Measurements from ENCODE around the gene HNRNPA3. TPM values are rescaled to one million over a fixed set of nuclear protein-coding genes. Genes with fewer than 3 reads are reported as not detected.

Gene HNRNPA3
- total and polyA plus RNA-seq, 2 of the 13 experiments (the other 11 are each of a cell fraction or from before 2014, with no cell fraction given): 73.3 to 97.7 TPM

DNA sequence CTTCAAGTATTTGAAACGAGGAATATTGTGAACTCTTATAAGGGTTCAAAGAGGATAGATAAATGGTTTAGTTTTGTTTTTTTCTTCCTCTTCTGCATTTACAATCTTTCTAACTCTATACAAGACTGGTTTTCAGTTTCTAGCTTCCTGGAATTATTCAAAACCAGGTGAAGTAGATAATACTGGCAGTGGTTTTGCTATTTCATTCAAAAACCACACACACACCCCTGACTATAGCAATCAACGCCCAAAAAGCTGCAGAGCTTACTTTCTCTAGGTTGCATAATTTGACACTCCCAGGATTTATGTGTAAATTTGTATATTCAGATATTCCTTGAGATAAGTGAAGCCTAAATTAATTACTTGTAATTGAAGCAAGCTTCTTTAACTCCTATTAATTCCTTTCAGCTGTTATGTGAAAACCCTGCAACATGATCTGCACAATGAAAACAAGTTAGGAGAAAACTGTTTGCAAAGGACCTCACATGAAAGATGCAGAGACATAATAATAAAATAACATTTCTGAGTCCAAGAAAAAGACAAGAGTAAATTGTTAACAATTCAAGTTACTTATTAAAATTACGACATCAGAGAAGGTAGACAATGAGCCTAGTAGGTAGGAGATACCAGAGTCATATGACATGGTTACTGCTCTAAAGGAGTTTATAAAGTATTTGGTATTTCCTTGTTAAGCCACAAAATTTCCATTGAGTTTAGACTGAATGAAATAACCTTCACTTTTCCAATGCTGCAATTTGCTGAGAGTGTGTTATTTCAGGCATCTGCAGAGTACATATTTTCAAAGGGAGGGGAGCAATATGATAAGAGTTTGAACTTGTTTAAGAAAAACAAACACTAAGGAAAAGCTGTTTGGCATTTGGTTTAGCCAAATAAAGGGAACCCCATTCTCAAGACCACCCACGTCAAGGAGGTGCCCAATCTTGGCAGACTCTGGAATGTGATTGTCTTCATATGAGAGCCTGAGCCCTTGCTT is 53.5 kb downstream of the HNRNPA3 start (continued):
- TF ChIP-seq, protein P1, sequence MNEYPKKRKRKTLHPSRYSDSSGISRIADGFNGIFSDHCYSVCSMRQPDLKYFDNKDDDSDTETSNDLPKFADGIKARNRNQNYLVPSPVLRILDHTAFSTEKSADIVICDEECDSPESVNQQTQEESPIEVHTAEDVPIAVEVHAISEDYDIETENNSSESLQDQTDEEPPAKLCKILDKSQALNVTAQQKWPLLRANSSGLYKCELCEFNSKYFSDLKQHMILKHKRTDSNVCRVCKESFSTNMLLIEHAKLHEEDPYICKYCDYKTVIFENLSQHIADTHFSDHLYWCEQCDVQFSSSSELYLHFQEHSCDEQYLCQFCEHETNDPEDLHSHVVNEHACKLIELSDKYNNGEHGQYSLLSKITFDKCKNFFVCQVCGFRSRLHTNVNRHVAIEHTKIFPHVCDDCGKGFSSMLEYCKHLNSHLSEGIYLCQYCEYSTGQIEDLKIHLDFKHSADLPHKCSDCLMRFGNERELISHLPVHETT (CRISPR knock-in tag; conservative IDR thresholded peaks at IDR 0.05): 0 out of 2 replicates have a peak, but pooled peaks have one; percentile 30
- no peak for TF ChIP-seq TOPORS (CRISPR knock-in tag; IDR thresholded peaks at IDR 0.05)
- TF ChIP-seq ZNF839 (CRISPR knock-in tag; IDR thresholded peaks at IDR 0.05; ENCODE audit: borderline replicate concordance): no peak
- no peak for TF ChIP-seq SIN3B (IDR thresholded peaks at IDR 0.05; ENCODE audit: low read length)
- no peak for TF ChIP-seq POLR2AphosphoS2 (IDR thresholded peaks at IDR 0.05; ENCODE audit: low read depth, low read length)
- TF ChIP-seq ZFP91 (CRISPR knock-in tag; IDR thresholded peaks at IDR 0.05; ENCODE audit: borderline replicate concordance): no peak
- no peak for TF ChIP-seq ZFP62 (CRISPR knock-in tag; IDR thresholded peaks at IDR 0.05)
- TF ChIP-seq LRRFIP1 (CRISPR knock-in tag; conservative IDR thresholded peaks at IDR 0.05): no peak
- TF ChIP-seq ZNF329 (CRISPR knock-in tag; IDR thresholded peaks at IDR 0.05; ENCODE audit: low read depth): no peak
- TF ChIP-seq, protein P2, sequence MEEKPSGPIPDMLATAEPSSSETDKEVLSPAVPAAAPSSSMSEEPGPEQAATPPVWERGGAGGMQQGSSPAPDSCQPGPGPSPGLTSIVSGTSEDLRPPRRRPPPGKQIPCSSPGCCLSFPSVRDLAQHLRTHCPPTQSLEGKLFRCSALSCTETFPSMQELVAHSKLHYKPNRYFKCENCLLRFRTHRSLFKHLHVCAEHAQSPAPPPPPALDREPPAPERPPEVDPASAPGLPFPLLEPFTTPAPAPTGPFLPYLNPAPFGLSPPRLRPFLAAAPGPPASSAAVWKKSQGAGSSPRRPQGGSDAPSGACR (CRISPR knock-in tag; IDR thresholded peaks at IDR 0.05): no peak
- TF ChIP-seq SP2 (CRISPR knock-in tag; IDR thresholded peaks at IDR 0.05): no peak
- no peak for TF ChIP-seq GTF3A (CRISPR knock-in tag; conservative IDR thresholded peaks at IDR 0.05)
- TF ChIP-seq FOXA3 (CRISPR knock-in tag; IDR thresholded peaks at IDR 0.05): peak; percentile 66
- TF ChIP-seq ETV5 (CRISPR knock-in tag; IDR thresholded peaks at IDR 0.05; ENCODE audit: borderline replicate concordance): no peak
- no peak for TF ChIP-seq MIER2 (CRISPR knock-in tag; IDR thresholded peaks at IDR 0.05)
- TF ChIP-seq ZNF562 (CRISPR knock-in tag; IDR thresholded peaks at IDR 0.05; ENCODE audit: borderline replicate concordance): no peak
- TF ChIP-seq, protein P3, sequence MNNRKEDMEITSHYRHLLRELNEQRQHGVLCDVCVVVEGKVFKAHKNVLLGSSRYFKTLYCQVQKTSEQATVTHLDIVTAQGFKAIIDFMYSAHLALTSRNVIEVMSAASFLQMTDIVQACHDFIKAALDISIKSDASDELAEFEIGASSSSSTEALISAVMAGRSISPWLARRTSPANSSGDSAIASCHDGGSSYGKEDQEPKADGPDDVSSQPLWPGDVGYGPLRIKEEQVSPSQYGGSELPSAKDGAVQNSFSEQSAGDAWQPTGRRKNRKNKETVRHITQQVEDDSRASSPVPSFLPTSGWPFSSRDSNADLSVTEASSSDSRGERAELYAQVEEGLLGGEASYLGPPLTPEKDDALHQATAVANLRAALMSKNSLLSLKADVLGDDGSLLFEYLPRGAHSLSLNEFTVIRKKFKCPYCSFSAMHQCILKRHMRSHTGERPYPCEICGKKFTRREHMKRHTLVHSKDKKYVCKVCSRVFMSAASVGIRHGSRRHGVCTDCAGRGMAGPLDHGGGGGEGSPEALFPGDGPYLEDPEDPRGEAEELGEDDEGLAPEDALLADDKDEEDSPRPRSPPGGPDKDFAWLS (CRISPR knock-in tag; IDR thresholded peaks at IDR 0.05; ENCODE audit: borderline replicate concordance): no peak
- no peak for TF ChIP-seq ZSCAN21 (CRISPR knock-in tag; IDR thresholded peaks at IDR 0.05; ENCODE audit: borderline replicate concordance)

Measured in HepG2 (cell line).